Liver (tissue), 9 donors: ENCODE data around the gene PPP1R18. TPM values are rescaled to one million over a fixed set of nuclear protein-coding genes. Genes with fewer than 3 reads are reported as not detected.

Experiments used
- DNase-seq: peaks from one replicate; pipeline ENCODE4 v3.0.0-alpha.2; 2017; ENCODE audit warnings: low spot score
- H3K27ac ChIP-seq, 2 donors: one replicate each; pipeline ENCODE4 v1.7.0; 2013; ENCODE audit warnings: inconsistent platforms in 2 of 2, low read length in 2 of 2, control low read depth in 1 of 2, low read depth in 1 of 2, mild to moderate bottlenecking in 1 of 2
- H3K27me3 ChIP-seq, 4 donors: one replicate each; pipeline versions ENCODE4 v1.6.1 to v1.7.0; 2013; ENCODE audit warnings: low read length in 3 of 4, inconsistent platforms in 1 of 4, mild to moderate bottlenecking in 1 of 4, moderate library complexity in 1 of 4; ENCODE audit not compliant: control insufficient read depth in 4 of 4, insufficient read depth in 4 of 4
- H3K36me3 ChIP-seq, 4 donors: one replicate each; pipeline versions ENCODE4 v1.6.1 to v1.7.0; 2013; ENCODE audit warnings: low read length in 3 of 4, mild to moderate bottlenecking in 3 of 4, low read depth in 1 of 4, moderate library complexity in 1 of 4; ENCODE audit not compliant: control insufficient read depth in 4 of 4, insufficient read depth in 3 of 4
- H3K4me1 ChIP-seq, 4 donors: one replicate each; pipeline versions ENCODE4 v1.6.1 to v1.7.0; 2013; ENCODE audit warnings: low read length in 3 of 4, mild to moderate bottlenecking in 3 of 4, moderate library complexity in 1 of 4; ENCODE audit not compliant: control insufficient read depth in 4 of 4, insufficient read depth in 4 of 4
- H3K4me3 ChIP-seq, 3 donors: one replicate each; pipeline versions ENCODE4 v1.6.1 to v1.7.0; 2013; ENCODE audit warnings: low read length in 3 of 3, control low read depth in 1 of 3, low read depth in 1 of 3, mild to moderate bottlenecking in 1 of 3
- H3K9ac ChIP-seq, 2 donors: one replicate each; pipeline ENCODE4 v1.7.0; 2013; ENCODE audit warnings: low read length in 2 of 2, mild to moderate bottlenecking in 2 of 2, moderate library complexity in 2 of 2, control low read depth in 1 of 2, low read depth in 1 of 2
- H3K9me3 ChIP-seq, 4 donors: one replicate each; pipeline versions ENCODE4 v1.6.1 to v1.7.0; 2013; ENCODE audit warnings: low read length in 3 of 4; ENCODE audit not compliant: control insufficient read depth in 4 of 4
- ATF3 ChIP-seq: IDR thresholded peaks from 2 replicates; pipeline ENCODE4 v1.6.1; 2016; ENCODE audit warnings: antibody characterized with exemption
- CTCF ChIP-seq: fragments of 150-350 bp; IDR thresholded peaks from 2 replicates; pipeline ENCODE4 v1.5.1; 2017; ENCODE audit warnings: improper control_type of control experiment, low read depth, low read length; ENCODE audit not compliant: missing input control
- EGR1 ChIP-seq, 2 donors: IDR thresholded peaks; 2 replicates each; pipeline ENCODE4 v1.6.1; 2016 to 2018; ENCODE audit warnings: antibody characterized with exemption in 2 of 2, low read depth in 2 of 2
- FOXA1 ChIP-seq: IDR thresholded peaks from 2 replicates; pipeline ENCODE4 v1.6.1; 2016; ENCODE audit warnings: antibody characterized with exemption
- FOXA2 ChIP-seq: IDR thresholded peaks from 2 replicates; pipeline ENCODE4 v1.6.1; 2016; ENCODE audit warnings: antibody characterized with exemption
- GABPA ChIP-seq, 2 donors: IDR thresholded peaks in 1 of 2; conservative IDR thresholded peaks in 1 of 2; 2 replicates each; pipeline ENCODE4 v1.6.1; 2016; ENCODE audit warnings: antibody characterized with exemption in 2 of 2, mild to moderate bottlenecking in 1 of 2, moderate library complexity in 1 of 2
- HNF4A ChIP-seq, 2 donors: conservative IDR thresholded peaks; 2 replicates each; pipeline ENCODE4 v1.6.1; 2016; ENCODE audit warnings: antibody characterized with exemption in 2 of 2, mild to moderate bottlenecking in 2 of 2
- HNF4G ChIP-seq: IDR thresholded peaks from 2 replicates; pipeline ENCODE4 v1.6.1; 2016; ENCODE audit warnings: antibody characterized with exemption
- JUND ChIP-seq, 2 donors: IDR thresholded peaks; 2 replicates each; pipeline ENCODE4 v1.6.1; 2016; ENCODE audit warnings: antibody characterized with exemption in 2 of 2
- MAX ChIP-seq: IDR thresholded peaks from 2 replicates; pipeline ENCODE4 v1.6.1; 2016; ENCODE audit warnings: antibody characterized with exemption
- NR2F2 ChIP-seq: IDR thresholded peaks from 2 replicates; pipeline ENCODE4 v1.6.1; 2016; ENCODE audit warnings: antibody characterized with exemption
- RAD21 ChIP-seq, 2 donors: IDR thresholded peaks; 2 replicates each; pipeline ENCODE4 v1.6.1; 2016; ENCODE audit warnings: antibody characterized with exemption in 2 of 2, mild to moderate bottlenecking in 2 of 2
- REST ChIP-seq: IDR thresholded peaks from 2 replicates; pipeline ENCODE4 v1.6.1; 2016; ENCODE audit warnings: antibody characterized with exemption, mild to moderate bottlenecking
- RXRA ChIP-seq, 2 donors: IDR thresholded peaks; 2 replicates each; pipeline ENCODE4 v1.6.1; 2017 to 2018; ENCODE audit warnings: antibody characterized with exemption in 2 of 2, mild to moderate bottlenecking in 1 of 2
- SP1 ChIP-seq: IDR thresholded peaks from 2 replicates; pipeline ENCODE4 v1.6.1; 2018; ENCODE audit warnings: antibody characterized with exemption, mild to moderate bottlenecking
- TAF1 ChIP-seq: conservative IDR thresholded peaks from 2 replicates; pipeline ENCODE4 v1.6.1; 2016; ENCODE audit warnings: antibody characterized with exemption, mild to moderate bottlenecking
- YY1 ChIP-seq: IDR thresholded peaks from 2 replicates; pipeline ENCODE4 v1.6.1; 2016; ENCODE audit warnings: antibody characterized with exemption, mild to moderate bottlenecking
- ZBTB33 ChIP-seq: IDR thresholded peaks from 2 replicates; pipeline ENCODE4 v1.6.1; 2016; ENCODE audit warnings: antibody characterized with exemption
- WGBS: extraction: QIAGEN DNeasy Blood & Tissue Kit; methylation state at CpG from one replicate; pipeline ENCODE4 v1.1.7; 2013; 5-methylcytosine and 5-hydroxymethylcytosine counted together
- polyA plus RNA-seq, 2 donors: library from polyadenylated mRNA; stranded (reverse) in 1 of 2; unstranded in 1 of 2; fragments of 200-250 nt in 1 of 2; fragments of >200 nt in 1 of 2; fragmentation: Nextera tagmentation in 1 of 2; extraction: Ambion mirVana in 1 of 2; gene quantifications; one replicate each; pipeline versions ENCODE4 v1.2.1 to v1.2.3, GENCODE V29; 2013 to 2015
- total RNA-seq, 2 donors: library from RNA; depleted of rRNA; stranded (reverse); fragments of >200 nt; gene quantifications; one replicate each; pipeline ENCODE4 v1.2.3, GENCODE V29; 2014
- donor health status: healthy.
- donor health status: healthy.
- donor health status: healthy.
- donor health status: healthy.
- donor health status: healthy.

Gene PPP1R18
- total and polyA plus RNA-seq, 4 donors: 7.4 to 17.4 (median 11.5) TPM

- peak within 1 kb of the TSS; percentile 81 to 95 (median 91) for H3K4me3 ChIP-seq
- TF ChIP-seq MAX (peak; percentile 57), GABPA (IDR thresholded peaks at IDR 0.05 in 1 of 2, conservative IDR thresholded peaks at IDR 0.05 in 1 of 2) (peak; percentile 50 to 90), HNF4A (conservative IDR thresholded peaks at IDR 0.05) (peak; percentile 47 to 54), ATF3 (peak; percentile 58), RAD21 (IDR thresholded peaks at IDR 0.05) (peak; percentile 86 to 88), ZBTB33 (peak; percentile 98), TAF1 (no peak), HNF4G (peak; percentile 20), EGR1 (IDR thresholded peaks at IDR 0.05; ENCODE audit: low read depth in 2 of 2) (peak in 1 of 2 donors; percentile 52), SP1 (peak; percentile 66), FOXA2 (no peak), RXRA (IDR thresholded peaks at IDR 0.05) (peak; percentile 63 to 70), REST (peak; percentile 55), YY1 (peak; percentile 96), FOXA1 (no peak), NR2F2 (peak; percentile 62), JUND (IDR thresholded peaks at IDR 0.05) (peak in 1 of 2 donors; percentile 60), CTCF (peak; percentile 97)
- no peaks in the 10 kb centered on the region for H3K27me3 ChIP-seq
- peak within 1 kb of the TSS; percentile 41 to 69 for H3K9ac ChIP-seq
- under 1% methylated on average over 57 of the region's 57 CpGs for WGBS
- no peaks in the 10 kb centered on the region for H3K9me3 ChIP-seq
- peak within 1 kb of the TSS; percentile 44 to 66 for H3K27ac ChIP-seq
- peaks cover 0 to 27% (median 12%) of the 10 kb centered on the region in 4 donors for H3K36me3 ChIP-seq
- DNase-seq: peak; percentile 94
- peaks cover 11 to 55% (median 35%) of the 10 kb centered on the region in 4 donors for H3K4me1 ChIP-seq
These were observed 13.8 kb downstream of the PPP1R18 start, which contains the start of gene DHX16 for GRCh38 chr6:30672445-30673253. TSS of gene DHX16 (minus strand) at chr6:30673006. CDS start at chr6:30672841, 165 bp downstream.
